Duodenal mucosa (tissue), 2 donors: ENCODE data around the gene ALG14.

Experiments used
- H3K27ac ChIP-seq: one replicate; pipeline ENCODE4 v1.7.0; 2013; ENCODE audit warnings: low read depth, low read length
- H3K27me3 ChIP-seq, 2 donors: one replicate each; pipeline ENCODE4 v1.7.0; 2013; ENCODE audit warnings: low read length in 2 of 2, control low read depth in 1 of 2; ENCODE audit not compliant: insufficient read depth in 2 of 2, control insufficient read depth in 1 of 2
- H3K36me3 ChIP-seq, 2 donors: one replicate each; pipeline ENCODE4 v1.7.0; 2013; ENCODE audit warnings: low read length in 2 of 2, control low read depth in 1 of 2; ENCODE audit not compliant: insufficient read depth in 2 of 2, control insufficient read depth in 1 of 2
- H3K4me1 ChIP-seq, 2 donors: one replicate each; pipeline ENCODE4 v1.7.0; 2013; ENCODE audit warnings: low read length in 2 of 2, control low read depth in 1 of 2; ENCODE audit not compliant: insufficient read depth in 2 of 2, control insufficient read depth in 1 of 2
- H3K4me3 ChIP-seq, 2 donors: one replicate each; pipeline ENCODE4 v1.7.0; 2013; ENCODE audit warnings: low read length in 2 of 2, low read depth in 1 of 2
- H3K9ac ChIP-seq, 2 donors: one replicate each; pipeline ENCODE4 v1.7.0; 2013; ENCODE audit warnings: low read length in 2 of 2, low read depth in 1 of 2
- H3K9me3 ChIP-seq, 2 donors: one replicate each; pipeline ENCODE4 v1.7.0; 2013; ENCODE audit warnings: low read length in 2 of 2, control low read depth in 1 of 2; ENCODE audit not compliant: control insufficient read depth in 1 of 2

Gene ALG14

DNA sequence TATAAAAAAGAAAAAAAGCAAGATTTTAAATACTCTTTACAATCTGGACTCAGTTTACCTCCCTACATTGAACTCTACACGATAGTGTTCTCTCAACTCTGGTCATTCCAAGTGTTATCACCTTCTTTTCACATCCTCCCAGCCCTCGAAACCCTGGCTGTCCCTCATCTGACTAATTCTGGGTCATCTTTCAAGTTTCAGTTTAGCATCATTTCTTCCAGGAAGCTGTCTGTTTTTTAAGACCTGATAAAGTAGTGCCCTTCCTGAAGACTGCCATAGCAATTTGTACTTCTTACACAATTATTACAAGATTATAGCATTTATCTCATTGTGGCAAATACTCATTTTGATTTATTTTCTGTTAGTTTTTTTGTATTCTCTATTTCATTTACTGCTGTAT lies 1.2 kb downstream of the ALG14 start:
- Histone ChIP-seq H3K27me3 (no peaks in the 10 kb centered on the region), H3K36me3 (no peaks in the 10 kb centered on the region), H3K4me1 (peaks cover 19 to 32% of the 10 kb centered on the region in 2 donors), H3K4me3 (peak overlapping the region; percentile 93 to 97), H3K9ac (peak overlapping the region; percentile 85 to 91), H3K27ac (no peak overlapping the region), H3K9me3 (no peaks in the 10 kb centered on the region)

DNA sequence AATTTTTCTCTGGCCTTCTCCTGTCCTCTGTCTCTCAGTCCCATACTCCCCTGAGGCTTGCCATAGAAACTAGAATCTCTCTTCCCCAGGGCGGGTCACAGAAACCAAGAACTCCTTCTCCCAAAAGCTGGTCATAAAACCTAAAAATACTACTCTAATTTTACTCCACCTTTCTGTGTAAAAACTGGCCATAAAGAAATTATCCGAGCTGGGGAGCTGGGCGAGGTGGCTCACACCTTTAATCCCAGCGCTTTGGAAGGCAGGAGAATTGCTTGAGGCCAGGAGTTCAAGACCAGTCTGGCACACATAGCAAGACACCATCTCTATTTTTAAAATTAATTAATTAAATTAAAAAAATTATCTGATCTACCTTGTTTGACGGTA lies 3.0 kb downstream of the ALG14 start:
- Histone ChIP-seq H3K27ac (no peak overlapping the region), H3K9me3 (no peaks in the 10 kb centered on the region), H3K4me3 (no peak overlapping the region), H3K27me3 (no peaks in the 10 kb centered on the region), H3K36me3 (peaks cover 0 to 3% of the 10 kb centered on the region in 2 donors), H3K4me1 (peaks cover 19 to 32% of the 10 kb centered on the region in 2 donors), H3K9ac (no peak overlapping the region)

DNA sequence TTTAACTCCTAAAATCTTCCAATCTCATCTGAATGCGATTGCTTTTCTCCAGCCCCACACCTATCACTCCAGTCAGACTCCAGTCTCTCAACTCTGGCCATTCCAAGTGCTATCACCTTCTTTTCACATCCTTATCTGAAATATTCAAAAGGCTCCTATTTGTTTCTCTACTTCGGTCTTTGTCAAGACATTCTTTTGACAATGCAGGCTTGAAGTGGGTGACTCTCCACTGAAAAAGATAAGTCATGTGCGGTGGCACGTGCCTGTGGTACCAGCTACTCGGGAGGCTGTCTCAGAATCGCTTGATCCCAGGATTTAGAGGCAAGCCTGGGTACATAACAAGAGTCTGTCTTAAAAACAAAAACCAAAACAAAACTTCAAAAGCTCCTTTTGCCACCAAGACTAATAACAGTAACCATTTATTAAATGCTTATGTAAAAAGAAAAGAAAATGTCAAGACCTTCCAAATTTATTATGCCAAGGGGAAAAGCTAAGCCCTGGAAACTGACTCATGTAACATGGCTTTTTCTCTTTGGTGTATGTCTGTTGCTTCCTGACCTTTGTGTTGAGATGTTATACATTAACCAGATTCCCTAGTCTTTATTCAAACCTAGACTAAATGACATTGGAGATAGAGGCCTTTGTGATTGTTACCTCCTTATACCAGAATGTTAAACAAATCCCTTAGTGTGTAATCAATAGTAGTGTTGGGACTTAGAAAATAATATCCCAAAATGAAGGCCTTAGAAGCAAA lies 3.6 kb downstream of the ALG14 start:
- Histone ChIP-seq H3K4me3 (peak overlapping the region in 1 of 2 donors; percentile 1), H3K4me1 (peaks cover 19 to 32% of the 10 kb centered on the region in 2 donors), H3K9me3 (no peaks in the 10 kb centered on the region), H3K9ac (no peak overlapping the region), H3K36me3 (peaks cover 0 to 4% of the 10 kb centered on the region in 2 donors), H3K27ac (no peak overlapping the region), H3K27me3 (no peaks in the 10 kb centered on the region)

DNA sequence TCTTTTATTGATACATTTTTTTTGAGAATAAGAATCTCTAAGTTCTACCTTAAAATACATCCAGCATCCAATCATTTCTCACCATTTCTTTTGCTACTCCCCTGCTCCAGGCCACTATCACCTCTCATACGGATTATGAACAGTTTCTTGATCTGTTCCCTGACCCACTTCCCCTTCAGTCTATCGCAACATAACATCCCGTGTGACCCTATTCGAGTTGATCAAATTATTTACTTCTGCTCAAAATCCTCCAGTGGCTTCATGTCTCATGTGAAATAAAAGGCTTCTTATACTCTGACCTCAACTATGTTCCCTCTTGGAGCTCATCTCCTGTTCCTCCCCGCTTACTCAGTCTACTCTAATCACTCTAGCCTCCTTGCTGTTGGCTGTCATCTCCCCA lies 5.2 kb downstream of the ALG14 start:
- H3K9me3 ChIP-seq, result no peaks in the 10 kb centered on the region
- peaks cover 4 to 8% of the 10 kb centered on the region in 2 donors for H3K36me3 ChIP-seq
- no peaks in the 10 kb centered on the region for H3K27me3 ChIP-seq
- H3K27ac ChIP-seq, result no peak overlapping the region
- peaks cover 19 to 28% of the 10 kb centered on the region in 2 donors for H3K4me1 ChIP-seq
- no peak overlapping the region for H3K4me3 ChIP-seq
- H3K9ac ChIP-seq, result no peak overlapping the region

DNA sequence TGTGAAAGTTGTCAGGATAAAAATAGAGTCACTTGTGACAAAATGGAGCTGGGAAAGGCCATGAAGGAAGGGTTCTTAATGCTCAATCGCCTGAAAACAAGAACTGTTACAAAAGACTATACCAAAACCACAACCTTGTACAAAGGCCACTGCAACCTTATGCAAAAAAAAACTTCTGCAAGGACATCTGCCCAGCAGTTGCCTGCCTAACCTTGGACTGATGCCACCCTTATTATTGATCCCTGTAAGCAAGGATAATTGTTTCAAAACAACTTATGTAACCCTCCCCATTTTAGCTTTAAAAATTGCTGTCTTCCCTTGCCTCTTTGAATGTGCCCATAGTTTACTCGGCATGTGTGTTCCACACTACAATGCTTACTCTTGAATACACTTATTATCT lies 5.7 kb downstream of the ALG14 start:
- no peak overlapping the region for H3K9ac ChIP-seq
- H3K27ac ChIP-seq, result no peak overlapping the region
- H3K27me3 ChIP-seq, result no peaks in the 10 kb centered on the region
- H3K4me1 ChIP-seq, result peaks cover 18 to 28% of the 10 kb centered on the region in 2 donors
- H3K9me3 ChIP-seq, result no peaks in the 10 kb centered on the region
- H3K4me3 ChIP-seq, result no peak overlapping the region
- H3K36me3 ChIP-seq, result peaks cover 4 to 12% of the 10 kb centered on the region in 2 donors

DNA sequence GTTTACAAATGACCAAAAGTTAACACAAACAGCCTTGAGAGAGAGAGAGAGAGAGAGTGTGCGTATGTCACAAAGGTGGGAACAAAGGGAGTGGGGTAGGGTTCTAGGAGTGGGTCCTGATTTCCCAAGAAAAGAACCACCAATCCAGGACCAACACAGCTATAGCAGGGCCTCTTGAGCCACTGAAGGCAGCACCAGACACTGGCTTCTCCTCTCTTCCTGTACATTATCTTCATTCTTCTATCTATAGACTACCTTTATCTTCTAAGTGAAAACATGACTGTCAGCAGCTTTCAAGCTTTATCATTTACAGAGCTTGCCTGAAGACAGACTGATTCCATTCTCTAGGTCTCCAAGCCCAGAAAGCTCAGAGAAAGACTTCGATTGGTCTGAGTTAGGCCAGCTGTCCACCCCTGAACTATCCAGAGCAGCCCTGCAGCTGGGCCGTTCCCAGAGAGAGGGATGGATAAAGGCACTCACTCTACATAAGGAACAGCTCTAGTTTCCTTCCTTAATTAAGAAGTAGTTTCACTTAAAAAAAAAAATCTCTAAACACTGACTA lies 11.2 kb downstream of the ALG14 start:
- peaks cover 4 to 12% of the 10 kb centered on the region in 2 donors for H3K36me3 ChIP-seq
- no peaks in the 10 kb centered on the region for H3K9me3 ChIP-seq
- no peak overlapping the region for H3K9ac ChIP-seq
- H3K27me3 ChIP-seq, result no peaks in the 10 kb centered on the region
- no peak overlapping the region for H3K4me3 ChIP-seq
- H3K4me1 ChIP-seq, result no peaks in the 10 kb centered on the region
- no peak overlapping the region for H3K27ac ChIP-seq

DNA sequence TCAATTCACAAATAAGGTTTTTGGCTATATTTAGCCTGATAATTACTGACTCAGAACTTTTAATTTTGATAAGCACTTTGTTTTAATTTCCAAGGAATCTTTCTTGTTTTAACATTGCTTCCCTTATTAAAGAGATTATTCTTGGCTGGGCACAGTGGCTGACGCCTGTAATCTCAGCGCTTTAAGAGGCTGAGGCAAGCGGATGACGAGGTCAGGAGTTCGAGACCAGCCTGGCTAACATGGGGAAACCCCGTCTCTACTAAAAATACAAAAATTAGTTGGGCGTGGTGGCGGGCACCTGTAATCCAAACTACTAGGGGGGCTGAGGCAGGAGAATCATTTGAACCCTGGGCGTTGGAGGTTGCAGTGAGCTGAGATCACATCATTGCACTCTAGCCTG lies 13.8 kb downstream of the ALG14 start:
- Histone ChIP-seq H3K27ac (no peak overlapping the region), H3K36me3 (peaks cover 0 to 12% of the 10 kb centered on the region in 2 donors), H3K4me3 (no peak overlapping the region)

DNA sequence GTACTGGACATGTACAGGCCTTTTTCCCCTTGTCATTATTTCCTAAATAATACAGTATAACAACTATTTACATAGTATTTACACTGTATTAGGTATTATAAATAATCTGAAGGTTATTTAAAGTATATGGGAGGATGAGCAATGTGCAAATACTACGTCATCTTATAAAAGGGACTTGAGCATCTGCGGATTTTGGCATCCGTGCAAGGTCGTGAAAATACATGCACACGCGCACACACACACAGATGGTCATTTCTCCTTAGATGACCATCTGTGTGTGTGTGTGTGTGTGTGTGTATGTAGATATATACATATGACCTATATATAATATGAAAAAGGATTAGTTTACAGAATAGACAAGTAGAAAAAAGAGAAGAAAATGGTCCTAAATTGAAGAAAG lies 15.4 kb downstream of the ALG14 start:
- Histone ChIP-seq H3K4me3 (no peak overlapping the region), H3K9ac (no peak overlapping the region), H3K27me3 (no peaks in the 10 kb centered on the region), H3K9me3 (no peaks in the 10 kb centered on the region), H3K4me1 (no peaks in the 10 kb centered on the region), H3K36me3 (peaks cover 0 to 3% of the 10 kb centered on the region in 2 donors), H3K27ac (no peak overlapping the region)

More for the DNA sequence above, 13.8 kb downstream of the ALG14 start:
- Histone ChIP-seq H3K9me3 (no peaks in the 10 kb centered on the region), H3K9ac (no peak overlapping the region), H3K4me1 (no peaks in the 10 kb centered on the region), H3K27me3 (no peaks in the 10 kb centered on the region)

DNA sequence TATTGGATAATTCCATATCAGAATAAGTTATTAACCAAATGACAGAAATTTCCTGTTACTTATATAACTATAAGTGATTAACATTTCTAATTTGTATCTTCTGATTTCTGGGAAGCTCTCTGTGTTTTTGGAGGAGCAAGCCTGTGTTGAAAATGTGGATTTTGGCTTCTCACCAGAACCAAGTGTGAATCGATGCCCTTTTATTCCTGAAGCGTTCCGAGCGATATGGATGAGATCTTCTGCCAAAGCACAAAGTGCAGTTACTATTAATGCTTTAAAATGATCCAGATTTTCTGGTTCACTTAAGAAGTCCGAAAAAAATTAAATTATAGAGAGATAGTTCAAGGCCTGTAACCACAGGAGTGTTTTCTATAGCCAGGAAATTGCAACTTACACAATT lies 22.8 kb downstream of the ALG14 start:
- Histone ChIP-seq H3K9me3 (no peaks in the 10 kb centered on the region), H3K27me3 (no peaks in the 10 kb centered on the region), H3K4me3 (no peak overlapping the region), H3K4me1 (no peaks in the 10 kb centered on the region), H3K36me3 (no peaks in the 10 kb centered on the region), H3K9ac (no peak overlapping the region), H3K27ac (no peak overlapping the region)

DNA sequence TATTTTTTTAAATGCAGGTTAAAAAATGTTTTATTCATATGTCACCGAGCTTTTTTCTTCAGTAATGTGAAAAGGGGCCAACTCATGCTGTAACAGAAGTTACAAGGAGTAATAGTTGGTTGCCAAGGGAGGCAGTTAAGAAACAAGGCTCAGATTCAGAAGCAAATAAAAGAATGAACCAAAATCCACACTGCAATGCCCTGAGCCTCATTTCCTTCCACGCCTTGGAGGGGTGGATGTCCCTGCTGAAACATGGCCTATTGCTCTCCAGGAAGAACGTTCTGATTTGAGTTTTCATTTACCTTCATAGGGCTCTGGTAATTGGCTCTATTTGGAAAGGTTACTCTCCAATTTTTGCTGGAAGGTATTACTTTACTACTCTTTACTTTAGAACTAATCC lies 24.4 kb downstream of the ALG14 start:
- Histone ChIP-seq H3K27ac (no peak overlapping the region), H3K9ac (no peak overlapping the region), H3K9me3 (no peaks in the 10 kb centered on the region), H3K36me3 (no peaks in the 10 kb centered on the region), H3K4me1 (no peaks in the 10 kb centered on the region), H3K4me3 (no peak overlapping the region), H3K27me3 (no peaks in the 10 kb centered on the region)
